Measurements from ENCODE around the gene CACNA1C. TPM values are rescaled to one million over a fixed set of nuclear protein-coding genes. Genes with fewer than 3 reads are reported as not detected.

The CACNA1C gene
- total RNA-seq, 1 experiment from 2014 or later: not detected

DNA sequence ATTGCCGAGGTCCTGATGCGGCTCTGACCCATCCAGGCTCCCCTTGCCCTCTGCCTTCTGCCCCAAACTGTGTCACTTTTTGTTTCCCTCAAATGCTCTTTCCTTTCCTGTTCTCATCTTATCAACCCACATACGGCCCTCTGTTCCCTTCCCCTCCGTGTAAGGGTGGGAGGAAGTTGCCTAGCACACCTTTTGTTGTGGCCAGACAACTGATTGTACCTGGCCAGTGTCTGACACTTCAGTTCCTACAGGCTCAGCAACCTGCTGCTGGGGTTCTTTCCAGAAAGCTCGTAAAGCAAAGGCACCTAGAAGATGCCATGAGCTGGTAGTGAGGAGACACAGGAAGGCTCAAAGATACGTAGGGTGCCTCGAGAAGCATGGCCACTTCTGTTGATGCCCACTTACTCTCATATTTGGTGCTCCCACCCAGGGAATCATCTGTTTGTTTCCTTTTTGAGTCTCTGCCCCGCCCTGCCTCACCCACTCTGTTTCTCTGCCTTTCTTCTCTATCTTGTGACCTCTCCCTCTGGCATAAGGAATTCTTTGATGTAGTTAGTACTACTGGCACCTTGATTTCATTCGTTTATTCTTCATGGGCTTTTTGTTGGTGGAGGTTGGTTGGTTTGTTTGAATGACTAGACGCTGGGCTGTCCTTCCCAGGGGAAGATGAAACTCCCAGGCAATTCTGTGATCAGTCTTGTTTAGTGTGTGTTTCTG, 589.5 kb downstream of the CACNA1C start:
- Histone ChIP-seq H2AFZ (no peak overlapping the region), H3F3A (ENCODE audit: insufficient read depth, low read depth) (no peaks in the 10 kb centered on the region), H3K4me2 (no peak overlapping the region), H3K9me2 (ENCODE audit: insufficient read depth) (no peaks in the 10 kb centered on the region), H3K79me2 (ENCODE audit: low read depth) (no peaks in the 10 kb centered on the region), H3K4me3 (no peak overlapping the region), H3K27ac (no peak overlapping the region), H4K20me1 (ENCODE audit: insufficient read depth) (0 out of 2 replicates have a peak, but pooled peaks cover 5% of the 10 kb centered on the region), H3K36me3 (ENCODE audit: low read depth) (no peaks in the 10 kb centered on the region), H3K27me3 (ENCODE audit: insufficient read depth, low read depth) (peaks cover 99% of the 10 kb centered on the region), H3K9me3 (ENCODE audit: insufficient read depth, low read depth) (no peaks in the 10 kb centered on the region), H3K4me1 (replicated peaks; ENCODE audit: insufficient read depth) (no peaks in the 10 kb centered on the region)
- no peak for DNase-seq
- intact Hi-C loops (cut with micrococcal nuclease; ENCODE audit: unreplicated experiment): no loop called here
- POLR2A ChIA-PET (ENCODE audit: unreplicated experiment): no interaction called here
- BruUV-seq (replicated peaks): no TSS peak
- CTCF ChIA-PET: no interaction called here
- no peak for TF ChIP-seq EZH2 (IDR thresholded peaks at IDR 0.05; ENCODE audit: low read depth)
- TF ChIP-seq, protein P1, sequence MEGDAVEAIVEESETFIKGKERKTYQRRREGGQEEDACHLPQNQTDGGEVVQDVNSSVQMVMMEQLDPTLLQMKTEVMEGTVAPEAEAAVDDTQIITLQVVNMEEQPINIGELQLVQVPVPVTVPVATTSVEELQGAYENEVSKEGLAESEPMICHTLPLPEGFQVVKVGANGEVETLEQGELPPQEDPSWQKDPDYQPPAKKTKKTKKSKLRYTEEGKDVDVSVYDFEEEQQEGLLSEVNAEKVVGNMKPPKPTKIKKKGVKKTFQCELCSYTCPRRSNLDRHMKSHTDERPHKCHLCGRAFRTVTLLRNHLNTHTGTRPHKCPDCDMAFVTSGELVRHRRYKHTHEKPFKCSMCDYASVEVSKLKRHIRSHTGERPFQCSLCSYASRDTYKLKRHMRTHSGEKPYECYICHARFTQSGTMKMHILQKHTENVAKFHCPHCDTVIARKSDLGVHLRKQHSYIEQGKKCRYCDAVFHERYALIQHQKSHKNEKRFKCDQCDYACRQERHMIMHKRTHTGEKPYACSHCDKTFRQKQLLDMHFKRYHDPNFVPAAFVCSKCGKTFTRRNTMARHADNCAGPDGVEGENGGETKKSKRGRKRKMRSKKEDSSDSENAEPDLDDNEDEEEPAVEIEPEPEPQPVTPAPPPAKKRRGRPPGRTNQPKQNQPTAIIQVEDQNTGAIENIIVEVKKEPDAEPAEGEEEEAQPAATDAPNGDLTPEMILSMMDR (conservative IDR thresholded peaks at IDR 0.05): no peak

DNA sequence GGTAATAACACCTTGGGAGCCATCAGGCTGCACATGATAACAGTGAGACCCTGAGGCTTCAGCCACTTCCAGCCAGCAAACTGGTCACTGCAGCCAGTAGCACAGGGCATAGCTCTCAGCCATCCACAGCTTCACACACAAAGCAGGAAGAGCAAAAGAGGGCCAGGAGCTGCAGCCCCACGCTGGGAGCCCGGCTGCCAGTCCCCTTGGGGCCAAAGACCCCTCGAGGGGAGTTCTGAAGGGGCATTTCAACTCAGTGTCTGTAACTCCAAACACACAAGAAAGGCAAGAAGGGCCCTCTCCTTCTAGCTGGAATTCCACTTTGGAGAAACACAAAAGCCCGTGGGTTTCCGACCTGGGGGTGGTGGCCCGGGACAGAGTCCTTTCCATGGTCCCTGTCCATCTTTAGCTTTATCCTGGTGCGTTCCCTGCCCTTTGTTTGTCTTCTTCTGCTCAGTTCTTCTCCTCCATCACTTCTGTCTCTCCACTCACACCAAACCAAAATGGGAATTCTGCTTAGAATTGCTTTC, 590.2 kb downstream of the CACNA1C start:
- intact Hi-C loops (cut with micrococcal nuclease; ENCODE audit: unreplicated experiment): no loop called here
- CTCF ChIA-PET: no interaction called here

DNA sequence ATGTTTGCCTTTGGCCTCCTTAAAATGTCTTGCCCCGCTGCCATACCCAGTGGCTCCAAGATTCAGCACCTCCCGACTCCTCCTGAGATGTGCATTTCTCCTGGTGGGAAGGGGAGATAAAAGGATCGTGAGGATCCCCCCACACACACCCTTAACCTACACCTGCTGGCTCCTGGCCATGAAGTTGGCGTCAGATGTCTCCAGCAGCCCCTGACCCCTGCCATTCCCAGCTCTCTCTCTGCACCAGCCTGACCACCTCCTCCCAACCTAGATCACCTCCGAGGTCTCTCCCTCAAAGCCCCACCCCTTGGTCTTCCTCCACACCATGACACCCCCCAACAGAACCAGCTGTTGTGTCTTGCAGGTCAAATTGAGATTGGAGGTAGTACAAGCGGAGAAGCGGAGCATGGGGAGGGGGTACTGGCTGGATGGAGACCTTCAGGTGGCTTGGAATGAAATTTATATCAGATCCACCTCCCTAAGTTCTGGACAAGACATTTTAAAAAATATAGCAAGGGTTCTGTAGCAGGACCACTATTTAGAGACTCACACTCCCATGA, 590.9 kb downstream of the CACNA1C start:
- ChIA-PET POLR2A (ENCODE audit: unreplicated experiment) (no interaction called here), CTCF (no interaction called here)
- no peaks in the 10 kb centered on the region for H3K9me3 ChIP-seq (ENCODE audit: insufficient read depth, low read depth)
- TF ChIP-seq, protein P1 (conservative IDR thresholded peaks at IDR 0.05): no peak
- H3K27me3 ChIP-seq (ENCODE audit: insufficient read depth, low read depth): peaks cover 99% of the 10 kb centered on the region
- no peak overlapping the region for H3K4me3 ChIP-seq
- BruUV-seq (replicated peaks): no TSS peak
- H2AFZ ChIP-seq: no peak overlapping the region
- H3K4me1 ChIP-seq (replicated peaks; ENCODE audit: insufficient read depth): no peaks in the 10 kb centered on the region
- no peaks in the 10 kb centered on the region for H3K79me2 ChIP-seq (ENCODE audit: low read depth)
- H3F3A ChIP-seq (ENCODE audit: insufficient read depth, low read depth): no peaks in the 10 kb centered on the region
- H3K4me2 ChIP-seq: no peak overlapping the region
- H3K9me2 ChIP-seq (ENCODE audit: insufficient read depth): no peaks in the 10 kb centered on the region
- H3K36me3 ChIP-seq (ENCODE audit: low read depth): no peaks in the 10 kb centered on the region
- intact Hi-C loops (cut with micrococcal nuclease; ENCODE audit: unreplicated experiment): no loop called here
- no peak overlapping the region for H3K27ac ChIP-seq
- no peaks in the 10 kb centered on the region for H4K20me1 ChIP-seq (ENCODE audit: insufficient read depth)
- no peak for DNase-seq

More for the DNA sequence above, 590.2 kb downstream of the CACNA1C start:
- Histone ChIP-seq H3F3A (ENCODE audit: insufficient read depth, low read depth) (no peaks in the 10 kb centered on the region), H3K9me2 (ENCODE audit: insufficient read depth) (no peaks in the 10 kb centered on the region), H3K27me3 (ENCODE audit: insufficient read depth, low read depth) (peaks cover 99% of the 10 kb centered on the region), H3K4me2 (no peak overlapping the region), H3K4me1 (replicated peaks; ENCODE audit: insufficient read depth) (no peaks in the 10 kb centered on the region), H3K36me3 (ENCODE audit: low read depth) (no peaks in the 10 kb centered on the region), H3K27ac (no peak overlapping the region), H3K79me2 (ENCODE audit: low read depth) (no peaks in the 10 kb centered on the region), H2AFZ (no peak overlapping the region), H4K20me1 (ENCODE audit: insufficient read depth) (0 out of 2 replicates have a peak, but pooled peaks cover 1% of the 10 kb centered on the region), H3K9me3 (ENCODE audit: insufficient read depth, low read depth) (no peaks in the 10 kb centered on the region), H3K4me3 (no peak overlapping the region)
- DNase-seq: no peak
- TF ChIP-seq EZH2 (IDR thresholded peaks at IDR 0.05; ENCODE audit: low read depth): no peak
- TF ChIP-seq, protein P1 (conservative IDR thresholded peaks at IDR 0.05): no peak
- POLR2A ChIA-PET (ENCODE audit: unreplicated experiment): no interaction called here
- BruUV-seq (replicated peaks): no TSS peak

All from PC-9 (cell line).